GM21381 (cell line): ENCODE data around the gene PPP1R16B.
"Not testable (repeated sequence)": the region's sequence is repeated elsewhere in the genome, so short reads cannot be mapped to it uniquely, and the experiment has no call there.

ENCODE experiments used
- ATAC-seq: cut with Tn5 transposase; IDR thresholded peaks from one replicate; pipeline ENCODE4 v1.9.1; 2021; ENCODE audit warnings: mild to moderate bottlenecking, moderate library complexity; ENCODE audit not compliant: unreplicated experiment

The PPP1R16B gene

DNA sequence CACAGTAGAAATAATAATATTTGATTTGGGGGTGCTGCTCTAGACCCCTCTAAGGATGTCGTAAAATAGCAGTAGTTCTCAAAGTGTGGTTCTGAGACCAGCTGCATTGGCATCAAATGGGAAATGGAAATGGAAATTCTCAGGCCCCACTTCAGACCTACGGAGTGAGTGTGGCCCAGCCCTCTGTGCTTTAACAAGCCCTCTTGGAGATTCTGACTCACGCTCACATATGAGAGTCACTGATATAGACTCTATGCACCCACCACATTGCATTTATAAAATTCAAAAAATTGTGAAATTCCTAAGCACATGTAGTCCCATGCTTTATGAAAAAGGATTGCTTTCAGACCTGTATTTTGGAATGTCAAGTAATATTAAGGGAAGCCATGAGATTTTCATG is 14.2 kb upstream of the PPP1R16B start:
- no peak for ATAC-seq

DNA sequence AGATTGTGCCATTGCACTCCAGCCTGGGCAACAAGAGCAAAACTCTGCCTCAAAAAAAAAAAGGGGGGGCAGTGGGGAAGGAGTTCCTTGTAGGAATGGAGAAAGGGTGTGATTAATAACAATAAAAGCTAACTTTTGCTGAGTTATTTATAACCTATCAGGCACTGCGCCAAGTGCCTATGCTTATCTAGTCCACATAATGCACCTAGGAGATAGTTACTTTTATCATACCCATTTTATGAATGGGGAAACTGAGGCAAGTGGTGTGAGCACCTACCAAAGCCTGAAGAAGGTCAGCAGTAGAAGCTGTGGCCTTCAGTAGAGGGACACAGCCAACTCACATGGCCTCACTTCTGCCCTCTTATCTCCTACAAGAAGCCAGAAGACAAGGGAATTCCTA is 13.6 kb upstream of the PPP1R16B start:
- ATAC-seq = no peak

DNA sequence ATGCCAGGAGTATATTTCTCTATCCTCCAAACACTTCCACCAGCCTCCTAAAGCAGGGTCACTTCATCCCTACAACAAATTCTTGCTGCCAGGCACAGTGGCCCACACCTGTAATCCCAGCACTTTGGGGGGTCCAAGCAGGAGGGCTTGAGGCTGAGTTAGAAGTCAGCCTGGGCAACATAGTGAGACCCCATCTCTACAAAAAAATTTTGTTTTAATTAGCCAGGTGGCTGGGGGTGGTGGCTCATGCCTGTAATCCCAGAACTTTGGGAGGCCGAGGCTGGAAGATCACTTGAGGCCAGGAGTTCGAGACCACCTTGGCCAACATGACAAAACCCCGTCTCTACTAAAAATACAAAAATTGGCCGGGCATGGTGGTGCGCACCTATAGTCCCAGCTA is 11.4 kb upstream of the PPP1R16B start:
- not testable (repeated sequence) for ATAC-seq

DNA sequence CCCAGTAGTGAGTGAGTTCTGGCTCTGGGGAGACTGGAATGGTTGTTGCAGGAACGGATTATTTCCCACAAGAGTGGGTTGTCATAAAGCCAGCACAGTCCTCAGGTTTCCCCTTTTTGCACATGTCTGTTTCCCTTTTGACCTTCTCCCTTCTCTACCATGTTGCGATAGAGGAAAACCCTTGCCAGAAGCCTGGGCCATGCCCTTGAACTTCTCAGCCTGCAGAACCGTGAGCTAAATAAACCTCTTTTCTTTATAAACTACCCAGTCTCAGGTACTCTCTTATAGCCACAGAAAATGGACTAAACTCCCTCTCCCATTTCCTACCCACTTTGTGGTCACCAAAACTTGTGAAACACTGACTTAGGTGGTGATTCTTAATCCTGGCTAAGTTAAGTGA is 7.2 kb upstream of the PPP1R16B start:
- no peak for ATAC-seq

DNA sequence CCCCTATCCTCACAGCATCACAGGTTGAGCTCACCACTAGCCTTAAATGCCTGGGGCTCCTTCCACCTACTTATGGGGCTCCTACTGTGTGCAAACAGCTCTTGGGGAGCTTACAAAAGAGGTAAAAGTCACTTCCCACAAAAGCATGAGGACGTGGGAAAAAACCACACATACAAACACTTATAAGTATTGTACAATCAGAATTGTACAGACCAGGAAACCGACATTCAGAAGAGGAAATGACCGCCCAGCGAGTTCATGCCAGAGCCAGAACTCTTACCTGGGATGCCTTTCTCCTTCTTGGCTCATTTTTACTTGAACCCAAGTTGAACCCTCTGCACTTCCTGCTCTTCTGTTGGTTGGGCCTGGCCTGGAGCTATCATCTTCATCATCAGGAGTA is 6.3 kb upstream of the PPP1R16B start:
- ATAC-seq = no peak

DNA sequence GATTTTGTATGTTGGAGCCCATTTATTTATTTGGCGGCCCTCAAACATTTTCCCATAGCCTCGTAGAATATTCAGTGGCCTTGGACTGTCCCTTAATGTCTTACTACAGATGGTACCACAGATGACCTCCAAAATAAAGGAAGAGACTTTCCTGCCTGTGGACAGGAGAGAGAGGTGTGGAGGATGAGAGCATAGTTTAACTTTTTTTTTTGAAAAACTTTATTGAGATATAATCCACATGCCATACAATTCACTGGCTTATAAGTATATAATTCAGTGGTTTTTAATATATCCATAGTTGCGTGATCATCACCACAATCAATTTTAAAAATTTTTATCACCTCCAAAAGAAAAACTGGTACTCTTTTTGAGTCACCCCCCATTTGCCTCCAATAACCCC is 4.6 kb upstream of the PPP1R16B start:
- no peak for ATAC-seq

DNA sequence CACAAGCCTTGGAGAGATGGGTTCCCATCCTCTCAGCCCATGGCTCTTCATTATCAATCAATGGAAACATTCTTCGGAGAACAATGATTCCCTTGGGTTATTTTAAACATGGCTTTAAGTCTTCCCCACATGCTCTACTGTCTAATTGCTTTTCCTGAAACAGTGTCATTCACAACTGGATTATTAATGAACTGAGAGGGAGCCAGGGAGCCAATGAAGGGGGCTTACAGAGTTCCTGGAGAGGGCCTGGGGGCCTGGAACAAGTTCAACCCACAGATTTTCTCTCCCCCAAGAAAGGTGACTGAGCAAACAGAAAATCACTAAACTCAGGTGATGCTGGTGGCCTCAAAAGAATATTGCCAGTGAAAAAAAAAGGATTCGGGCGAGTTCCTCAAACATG is 1.3 kb upstream of the PPP1R16B start:
- no peak for ATAC-seq

DNA sequence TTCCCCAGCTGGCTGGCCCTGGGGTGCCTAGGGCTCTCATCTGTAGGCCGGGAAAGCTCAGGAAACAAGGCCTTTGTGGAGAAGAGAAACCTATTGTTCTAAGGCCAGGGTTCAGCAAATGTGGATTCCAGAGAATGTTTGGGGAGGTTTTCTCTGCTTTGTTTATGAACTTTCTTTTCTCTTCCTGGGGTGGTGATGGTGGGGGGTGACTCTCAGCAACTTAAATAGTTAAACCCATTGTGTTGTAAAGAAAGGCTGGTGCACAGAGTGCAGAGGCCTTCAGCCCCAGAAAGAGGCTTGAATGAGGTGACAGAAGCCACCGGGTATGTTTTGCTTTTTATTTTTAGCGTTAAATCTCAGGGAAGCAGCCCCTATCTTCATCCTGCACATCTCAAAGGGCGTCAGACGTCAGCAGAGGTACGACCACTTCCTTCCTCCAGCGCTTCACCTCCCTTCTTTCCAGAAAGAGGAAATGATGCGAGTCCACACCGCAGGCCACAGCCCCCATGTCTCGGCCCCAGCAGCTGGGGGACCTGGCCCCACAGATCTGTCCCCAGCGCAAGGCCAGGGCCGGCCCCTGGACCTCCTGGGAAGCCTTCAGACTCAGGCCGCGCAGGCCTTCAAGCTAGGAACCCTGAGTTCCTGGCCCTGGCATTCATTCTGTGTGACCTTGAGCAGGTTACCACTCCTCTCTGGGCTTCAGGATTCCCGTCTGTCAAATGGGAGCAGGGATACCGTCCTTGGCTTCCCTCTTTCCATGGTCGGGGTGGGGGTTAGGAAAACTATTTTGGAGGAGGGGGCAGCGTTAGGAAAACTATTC is 605 bp upstream of the PPP1R16B start:
- ATAC-seq = no peak

DNA sequence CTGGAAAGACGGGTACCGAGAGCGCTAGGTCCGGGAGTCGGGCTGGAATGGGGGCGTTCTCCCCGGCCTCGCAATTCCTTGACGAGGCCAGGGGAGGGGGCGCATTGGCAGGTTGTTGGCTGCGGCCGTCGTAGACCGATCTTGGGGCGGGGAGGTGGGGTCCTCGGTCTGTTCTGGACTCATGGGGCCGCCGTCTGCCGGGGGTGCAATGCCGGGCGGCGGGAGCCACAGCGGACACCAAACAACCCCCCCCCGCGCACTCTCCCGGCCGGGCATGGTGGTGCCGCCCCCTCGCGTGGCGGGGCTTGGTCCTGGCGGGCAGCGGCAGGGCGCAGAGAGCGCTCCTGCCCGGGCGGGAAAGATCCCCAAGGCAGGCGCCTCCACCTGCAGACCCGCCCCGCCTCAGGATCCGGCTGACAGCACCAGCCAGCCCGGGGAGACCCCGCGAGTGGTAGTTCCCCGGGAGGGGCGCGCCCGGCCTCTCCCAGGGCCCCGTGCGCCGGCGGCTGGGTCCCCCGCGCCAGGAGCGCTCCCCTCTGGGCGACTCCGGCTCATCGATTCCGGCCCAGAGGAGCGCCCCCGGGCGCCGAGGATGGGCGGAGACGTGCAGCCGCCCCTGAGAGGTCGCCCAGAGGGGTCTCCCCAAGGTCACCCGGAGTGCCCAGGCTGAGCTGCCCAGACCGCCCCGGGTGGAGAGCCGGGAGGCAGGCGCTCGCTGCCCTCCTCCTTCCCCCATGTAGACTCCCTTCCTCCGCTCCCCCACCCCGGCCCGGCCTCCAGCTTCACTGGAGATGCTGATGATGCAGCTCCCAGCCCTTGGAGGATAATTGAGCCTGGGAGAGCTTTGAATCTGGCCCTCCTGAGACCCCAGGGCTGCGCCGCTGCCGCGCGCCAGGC is 709 bp downstream of the PPP1R16B start:
- no peak for ATAC-seq

DNA sequence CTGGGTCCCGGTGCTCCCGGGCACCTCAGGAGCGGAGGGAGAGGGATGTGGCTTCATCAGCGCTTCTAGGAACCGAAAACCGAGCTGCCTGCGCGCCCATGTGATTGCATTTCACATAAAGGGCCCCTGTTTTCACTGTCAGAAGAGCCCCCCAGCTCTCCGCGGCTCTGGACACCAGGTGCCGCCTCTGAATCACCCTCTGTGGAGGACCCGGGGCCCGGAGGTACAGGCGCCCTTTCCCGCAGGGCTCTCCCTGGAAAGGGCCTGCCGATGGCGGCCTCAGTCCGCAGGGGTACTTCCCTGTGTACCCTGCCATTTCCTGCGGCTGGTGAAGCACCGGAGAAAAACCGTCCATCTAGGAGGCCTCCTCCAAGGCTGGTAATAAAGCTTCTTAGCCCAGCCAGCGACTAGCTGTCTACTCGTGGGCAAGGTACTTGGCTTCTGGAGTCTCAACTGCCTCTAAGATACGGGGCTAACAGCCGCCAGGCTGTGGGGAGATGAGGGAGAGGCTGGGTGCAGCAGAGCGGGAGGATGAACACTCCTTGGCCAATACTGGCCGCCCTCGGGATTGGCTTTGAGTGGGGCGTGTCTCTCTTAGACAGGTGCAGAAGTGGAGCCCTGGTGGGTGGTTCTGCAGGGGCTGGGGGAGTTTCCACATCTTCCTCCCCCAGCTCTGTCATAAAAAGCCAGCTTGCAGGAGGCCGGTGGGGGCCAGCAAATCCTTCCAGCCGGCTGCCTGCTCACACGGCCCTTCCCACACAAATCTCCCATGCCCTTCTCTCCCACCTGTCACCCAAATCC is 1.6 kb downstream of the PPP1R16B start:
- no peak for ATAC-seq

DNA sequence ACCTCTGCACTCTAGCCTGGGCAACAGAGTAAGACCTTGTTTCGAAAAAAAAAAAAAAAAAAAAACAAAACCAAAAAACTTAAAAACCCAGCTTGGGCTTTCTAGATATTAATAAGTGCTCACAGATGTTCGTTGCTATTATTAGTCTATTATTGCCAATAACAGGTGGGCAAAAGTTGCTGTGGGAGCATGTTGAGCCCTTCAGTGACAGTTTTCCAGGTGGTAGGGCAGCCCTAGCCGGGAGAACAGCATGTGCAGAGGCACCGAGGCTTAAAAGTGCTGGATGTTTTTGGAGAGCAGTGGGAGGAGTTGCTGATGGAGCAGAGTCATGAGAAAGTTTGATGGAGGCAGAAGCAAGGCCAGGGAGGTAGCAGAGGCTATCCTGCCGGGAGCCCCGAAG is 4.4 kb downstream of the PPP1R16B start:
- ATAC-seq = no peak

DNA sequence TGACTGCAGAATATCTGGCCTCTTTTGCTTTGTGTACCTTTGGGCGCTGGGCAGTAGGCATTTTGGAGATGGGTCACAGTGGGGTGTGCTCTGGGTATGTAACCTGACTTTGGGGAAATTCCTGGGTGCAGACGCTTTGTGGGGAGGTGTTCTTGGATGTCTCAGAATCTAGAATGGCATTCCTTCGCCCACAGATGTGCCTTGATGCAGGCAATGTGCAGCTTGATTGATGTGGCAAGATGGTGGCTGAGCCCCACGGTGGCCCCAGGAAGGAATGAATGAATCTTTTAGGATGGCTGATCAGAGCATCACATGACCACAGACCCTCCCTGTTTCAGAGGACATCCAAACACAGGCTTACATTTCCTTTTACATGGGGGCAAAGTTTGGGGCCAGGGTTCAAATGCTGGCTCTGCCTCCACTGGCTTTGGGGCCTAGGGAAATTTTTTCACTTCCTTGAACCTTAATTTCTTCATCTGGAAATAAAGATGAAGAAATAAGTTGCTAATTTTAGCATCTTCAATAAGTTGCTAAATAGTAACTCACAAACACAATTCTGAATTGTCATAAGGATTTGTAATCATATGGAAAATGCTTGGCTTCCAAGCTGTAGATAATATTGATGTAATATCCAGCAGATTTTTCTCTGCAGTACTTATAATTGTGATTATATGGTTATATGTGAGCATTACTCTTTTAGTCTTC is 5.6 kb downstream of the PPP1R16B start:
- no peak for ATAC-seq

DNA sequence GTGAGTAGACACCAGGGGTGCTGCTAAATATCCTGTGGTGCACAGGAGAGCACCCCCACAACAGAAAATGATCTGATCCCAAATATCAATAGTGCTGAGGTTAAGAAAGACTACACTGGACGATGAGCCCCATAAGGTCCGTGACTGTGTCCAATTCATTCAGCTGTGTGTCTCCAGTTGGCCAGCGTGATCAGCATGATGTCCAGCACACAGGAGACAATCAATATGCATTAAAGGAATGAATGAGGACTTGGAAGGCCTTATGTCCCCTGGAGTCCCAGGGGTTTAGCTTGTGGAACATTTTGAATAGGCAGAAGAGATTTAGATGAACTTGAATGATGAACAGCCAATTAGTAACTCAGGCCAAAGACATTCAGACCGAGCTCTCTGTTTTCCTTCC is 6.3 kb downstream of the PPP1R16B start:
- ATAC-seq = no peak

DNA sequence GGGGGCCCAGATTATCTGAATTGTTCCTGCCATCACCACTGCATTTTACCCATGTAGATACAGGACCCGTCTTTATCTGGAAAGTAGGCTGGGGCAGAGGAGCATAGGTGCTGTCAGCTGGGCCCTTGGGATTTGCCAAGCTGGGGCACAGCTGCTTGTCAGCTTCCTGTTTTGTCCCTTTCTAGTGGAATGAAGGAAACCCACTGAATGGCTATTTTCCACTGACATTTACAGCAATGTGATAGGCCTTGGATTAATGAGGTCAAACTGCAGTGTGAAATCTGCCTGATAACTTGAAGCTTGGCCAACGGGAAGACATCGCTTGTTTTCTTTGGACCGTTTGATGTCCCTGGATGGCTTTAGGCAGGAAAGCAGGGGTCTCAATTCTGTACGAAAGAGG is 6.7 kb downstream of the PPP1R16B start:
- no peak for ATAC-seq

DNA sequence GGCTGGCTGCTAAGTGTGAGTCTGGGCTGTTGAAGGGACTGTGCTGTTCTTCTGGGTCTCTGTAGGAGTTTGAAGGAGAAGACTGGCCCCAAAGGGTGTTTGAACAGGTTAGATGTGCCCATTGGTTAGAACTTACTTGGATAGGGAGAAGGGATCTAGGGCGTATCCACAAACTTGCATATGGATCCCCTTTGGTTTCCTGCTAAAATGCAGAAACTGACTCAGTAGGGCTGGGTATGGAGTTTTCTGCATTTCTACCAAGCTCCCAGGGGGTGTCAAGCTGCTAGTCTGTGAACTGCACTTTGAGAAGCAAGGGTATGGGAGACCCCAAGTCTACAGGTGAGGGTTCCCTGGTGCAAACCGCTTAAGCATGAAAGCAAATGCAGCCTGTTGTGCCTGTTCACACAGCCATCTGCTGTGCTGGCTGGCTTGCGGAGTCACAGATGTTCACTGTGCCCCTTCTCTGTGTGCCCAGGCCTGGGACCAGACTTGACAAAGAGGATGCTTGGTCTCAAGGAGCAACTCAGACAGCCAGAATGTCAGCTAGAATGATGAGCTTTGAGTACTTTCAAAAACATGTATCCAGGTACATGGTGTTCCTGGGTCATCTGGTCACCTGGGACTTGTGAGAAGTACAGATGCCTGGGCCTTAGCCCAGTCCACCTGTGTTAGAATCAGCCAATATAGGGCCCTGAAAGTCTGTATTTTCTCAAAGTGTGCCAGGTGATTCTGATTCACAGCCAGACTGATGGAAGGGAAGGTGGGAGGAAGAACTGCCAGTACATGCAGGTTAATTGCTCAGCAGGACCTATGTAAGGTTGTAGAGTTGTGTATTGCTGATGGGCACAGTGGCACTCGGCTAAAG is 7.4 kb downstream of the PPP1R16B start:
- ATAC-seq = no peak

DNA sequence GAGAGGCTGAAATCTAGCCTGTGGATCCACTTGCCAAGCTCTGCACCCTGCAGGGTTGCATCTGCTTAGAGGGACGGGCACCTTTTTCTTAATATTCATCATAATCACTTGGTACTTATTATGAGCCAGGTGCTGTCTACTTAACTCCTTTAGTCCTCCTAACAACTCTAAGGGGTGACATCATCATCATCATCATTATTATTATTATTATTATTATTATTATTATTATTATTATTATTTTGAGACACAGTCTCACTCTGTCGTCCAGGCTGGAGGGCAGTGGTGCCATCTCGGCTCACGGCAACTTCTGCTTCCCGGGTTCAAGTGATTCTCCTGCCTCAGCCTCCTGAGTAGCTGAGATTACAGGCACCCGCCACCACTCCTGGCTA is 8.1 kb downstream of the PPP1R16B start:
- ATAC-seq = not testable (repeated sequence)

DNA sequence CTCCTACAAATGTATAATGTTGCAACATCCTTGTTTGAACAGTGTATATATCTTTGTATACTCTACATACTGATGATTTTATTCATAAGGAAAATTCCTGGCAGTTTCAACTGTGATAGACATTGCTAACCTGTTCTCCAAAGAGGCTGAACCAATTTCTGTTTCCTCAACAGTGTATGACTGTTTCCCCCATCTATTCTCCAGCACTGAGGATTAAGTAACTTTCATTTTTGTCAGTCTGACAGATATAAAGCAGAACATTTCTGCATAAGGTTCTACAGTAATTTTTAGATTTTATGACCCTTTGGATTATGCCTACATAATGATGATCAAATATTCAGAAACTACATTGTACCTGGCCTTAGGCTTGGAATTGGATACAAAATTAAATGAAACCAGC is 9.9 kb downstream of the PPP1R16B start:
- ATAC-seq = no peak

DNA sequence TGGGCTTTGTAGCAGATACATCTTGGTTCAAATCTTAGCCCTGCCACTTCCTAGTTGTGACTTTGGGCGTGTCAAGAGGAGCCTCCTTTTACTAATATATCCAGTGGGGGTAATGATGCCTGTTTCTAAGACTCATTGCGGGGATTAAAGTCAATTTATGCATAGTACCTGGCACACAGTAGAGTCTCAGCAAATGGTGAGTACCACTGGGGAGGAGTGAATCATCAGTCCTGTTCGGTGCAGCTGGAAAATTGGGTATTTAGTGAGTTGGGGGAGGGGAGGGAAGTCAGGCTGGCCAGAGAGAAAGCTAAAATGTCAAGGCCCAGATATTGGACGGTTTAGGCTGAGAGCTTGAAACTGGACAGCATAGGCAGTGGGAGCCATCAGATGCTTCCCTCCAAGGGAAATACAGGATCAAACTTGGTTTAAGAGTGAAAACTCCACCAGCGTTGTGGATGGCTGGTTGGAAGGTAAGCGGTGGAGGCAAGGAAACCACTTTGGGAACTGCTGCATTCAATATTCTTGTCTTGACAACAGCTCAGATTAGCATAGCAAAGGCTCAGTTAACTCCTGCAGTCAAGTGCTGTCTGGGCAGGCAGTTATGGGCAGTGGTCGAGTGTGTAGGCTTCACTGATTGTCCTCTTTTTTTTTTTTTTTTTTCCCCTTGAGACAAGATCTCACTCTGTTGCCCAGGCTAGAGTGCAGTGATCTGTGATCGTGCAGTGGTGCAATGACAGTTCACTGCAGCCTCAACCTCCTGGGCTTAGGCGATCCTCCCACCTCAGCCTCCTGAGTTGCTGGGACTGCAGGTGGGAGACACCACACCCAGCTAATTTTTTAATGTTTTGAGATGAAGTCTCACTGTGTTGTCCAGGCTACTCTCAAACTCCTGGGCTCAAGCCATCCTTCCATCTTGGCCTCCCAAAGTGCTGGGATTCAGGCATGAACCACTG is 12.9 kb downstream of the PPP1R16B start:
- no peak for ATAC-seq

DNA sequence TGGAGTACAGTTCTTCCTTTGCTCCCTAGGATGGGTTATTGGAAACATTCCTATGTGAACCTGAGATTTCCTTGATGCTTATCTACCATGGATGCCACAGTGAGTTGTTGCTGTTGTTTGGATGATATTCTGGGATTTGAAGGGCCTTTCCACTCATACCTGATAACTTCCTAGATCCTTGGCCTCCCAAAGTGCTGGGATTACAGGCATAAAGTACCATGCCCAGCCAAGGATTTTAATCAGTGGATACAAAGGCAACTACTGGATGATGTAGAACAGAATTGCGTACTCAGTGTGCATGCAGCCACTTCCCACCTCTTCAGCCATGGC is 20.0 kb downstream of the PPP1R16B start:
- no peak for ATAC-seq
